ENCODE measurements around the gene CYBC1. TPM values are rescaled to one million over a fixed set of nuclear protein-coding genes. Genes with fewer than 3 reads are reported as not detected.

CYBC1 gene
- total RNA-seq, 1 experiment from 2014 or later, result 92.4 TPM

- H4K20me1 ChIP-seq (ENCODE audit: insufficient read depth, low read depth, low read length), result no peaks in the 10 kb centered on the region
- H3K36me3 ChIP-seq (ENCODE audit: insufficient read depth, low read length), result no peaks in the 10 kb centered on the region
- H3K27ac ChIP-seq (ENCODE audit: low read length), result no peak overlapping the region
- H2AFZ ChIP-seq (ENCODE audit: low read length), result no peak overlapping the region
- H3K4me2 ChIP-seq (ENCODE audit: low read depth, low read length, poor library complexity, severe bottlenecking), result no peak overlapping the region
- no peak for DNase-seq
- no peak overlapping the region for H3K9ac ChIP-seq (ENCODE audit: low read length)
- peaks cover 5% of the 10 kb centered on the region for H3K4me1 ChIP-seq (ENCODE audit: low read length)
- no peaks in the 10 kb centered on the region for H3K27me3 ChIP-seq (ENCODE audit: low read length)
- H3K9me3 ChIP-seq (ENCODE audit: low read length), result no peaks in the 10 kb centered on the region
- H3K79me2 ChIP-seq (ENCODE audit: low read length), result no peaks in the 10 kb centered on the region
- H3K4me3 ChIP-seq (ENCODE audit: low read length), result no peak overlapping the region
- H3K9me2 ChIP-seq (replicated peaks; ENCODE audit: insufficient read depth, low read length), result no peaks in the 10 kb centered on the region
Measured at GRCh38 chr17:82396601-82397435, 53.7 kb downstream of the CYBC1 start.

GRCh38 chr17:82394278-82394677 is 56.3 kb downstream of the CYBC1 start:
- H3K27me3 ChIP-seq (ENCODE audit: low read length), result no peaks in the 10 kb centered on the region
- no peak overlapping the region for H3K4me3 ChIP-seq (ENCODE audit: low read length)
- DNase-seq, result no peak
- H2AFZ ChIP-seq (ENCODE audit: low read length), result no peak overlapping the region
- H3K9me3 ChIP-seq (ENCODE audit: low read length), result no peaks in the 10 kb centered on the region
- H3K4me1 ChIP-seq (ENCODE audit: low read length), result no peaks in the 10 kb centered on the region
- no peaks in the 10 kb centered on the region for H3K79me2 ChIP-seq (ENCODE audit: low read length)
- no peak overlapping the region for H3K4me2 ChIP-seq (ENCODE audit: low read depth, low read length, poor library complexity, severe bottlenecking)
- H4K20me1 ChIP-seq (ENCODE audit: insufficient read depth, low read depth, low read length), result no peaks in the 10 kb centered on the region
- H3K9me2 ChIP-seq (replicated peaks; ENCODE audit: insufficient read depth, low read length), result no peaks in the 10 kb centered on the region
- H3K36me3 ChIP-seq (ENCODE audit: insufficient read depth, low read length), result no peaks in the 10 kb centered on the region
- no peak overlapping the region for H3K27ac ChIP-seq (ENCODE audit: low read length)
- H3K9ac ChIP-seq (ENCODE audit: low read length), result no peak overlapping the region

- Histone ChIP-seq H3K27ac (ENCODE audit: low read length) (no peak overlapping the region), H4K20me1 (ENCODE audit: insufficient read depth, low read depth, low read length) (no peaks in the 10 kb centered on the region; the same call in 1 of the 2 replicates), H3K36me3 (ENCODE audit: insufficient read depth, low read length) (no peaks in the 10 kb centered on the region), H3K9me2 (replicated peaks; ENCODE audit: insufficient read depth, low read length) (no peaks in the 10 kb centered on the region), H3K79me2 (ENCODE audit: low read length) (no peaks in the 10 kb centered on the region), H3K4me3 (ENCODE audit: low read length) (no peak overlapping the region), H3K9me3 (ENCODE audit: low read length) (no peaks in the 10 kb centered on the region), H3K4me1 (ENCODE audit: low read length) (no peaks in the 10 kb centered on the region), H3K4me2 (ENCODE audit: low read depth, low read length, poor library complexity, severe bottlenecking) (no peak overlapping the region), H3K27me3 (ENCODE audit: low read length) (no peaks in the 10 kb centered on the region), H3K9ac (ENCODE audit: low read length) (no peak overlapping the region), H2AFZ (ENCODE audit: low read length) (no peak overlapping the region)
- no peak for DNase-seq
Measured at GRCh38 chr17:82392941-82393340, 57.6 kb downstream of the CYBC1 start.

Small RNA genes within 50 kb of the gene (small RNA-seq; reads per million reads assigned to genes)
- not detected for gene RF00019

Other genes with a start within 250 kb of the CYBC1 start
- gene CCDC57, start 237.9 kb downstream of the CYBC1 start, total RNA-seq (2014; rRNA removed; shearing (Covaris generic); ENCODE audit: low replicate concordance), result 31.3 and 37.4 TPM in 2 replicates
- 0.67 and 6.0 TPM in 2 replicates for gene SLC16A3, start 221.7 kb downstream of the CYBC1 start, total RNA-seq (2014; rRNA removed; shearing (Covaris generic); ENCODE audit: low replicate concordance)
- gene CSNK1D, start 177.1 kb downstream of the CYBC1 start, total RNA-seq (2014; rRNA removed; shearing (Covaris generic); ENCODE audit: low replicate concordance), result 27.1 and 30.6 TPM in 2 replicates
- gene CD7, start 133.1 kb downstream of the CYBC1 start, total RNA-seq (2014; rRNA removed; shearing (Covaris generic); ENCODE audit: low replicate concordance), result not detected in 2 replicates
- 0.72 TPM in 1 of 2 replicates, not detected in the other for gene SECTM1, start 117.0 kb downstream of the CYBC1 start, total RNA-seq (2014; rRNA removed; shearing (Covaris generic); ENCODE audit: low replicate concordance)
- gene TEX19, start 91.5 kb downstream of the CYBC1 start, total RNA-seq (2014; rRNA removed; shearing (Covaris generic); ENCODE audit: low replicate concordance), result 0.34 and 2.3 TPM in 2 replicates
- gene UTS2R, start 79.0 kb downstream of the CYBC1 start, total RNA-seq (2014; rRNA removed; shearing (Covaris generic); ENCODE audit: low replicate concordance), result not detected in 2 replicates
- gene HEXD, start 32.4 kb downstream of the CYBC1 start, total RNA-seq (2014; rRNA removed; shearing (Covaris generic); ENCODE audit: low replicate concordance), result 21.7 and 55.7 TPM in 2 replicates
- 14.8 and 17.9 TPM in 2 replicates for gene OGFOD3, start 32.2 kb downstream of the CYBC1 start, total RNA-seq (2014; rRNA removed; shearing (Covaris generic); ENCODE audit: low replicate concordance)
- 43.3 and 53.5 TPM in 2 replicates for gene NARF, start 8.0 kb upstream of the CYBC1 start, total RNA-seq (2014; rRNA removed; shearing (Covaris generic); ENCODE audit: low replicate concordance)
- 19.7 and 22.4 TPM in 2 replicates for gene FOXK2, start 69.0 kb upstream of the CYBC1 start, total RNA-seq (2014; rRNA removed; shearing (Covaris generic); ENCODE audit: low replicate concordance)
- gene WDR45B, start 197.7 kb upstream of the CYBC1 start, total RNA-seq (2014; rRNA removed; shearing (Covaris generic); ENCODE audit: low replicate concordance), result 55.8 and 58.9 TPM in 2 replicates
- 1.7 and 1.8 TPM in 2 replicates for gene RAB40B, start 247.9 kb upstream of the CYBC1 start, total RNA-seq (2014; rRNA removed; shearing (Covaris generic); ENCODE audit: low replicate concordance)